CD14-positive monocyte (primary cell): ENCODE results near the gene NTN3. TPM values are rescaled to one million over a fixed set of nuclear protein-coding genes. Genes with fewer than 3 reads are reported as not detected.
"Not testable (repeated sequence)": the region's sequence is repeated elsewhere in the genome, so short reads cannot be mapped to it uniquely, and the experiment has no call there.

Source experiments
- DNase-seq, 3 donors: peaks; one replicate each; pipeline ENCODE4 v3.0.0-alpha.2; 2011 to 2022
- H2AFZ ChIP-seq: 2 replicates; pipeline ENCODE4 v1.6.0; 2012; ENCODE audit warnings: mild to moderate bottlenecking, low read depth, low read length, inconsistent platforms; ENCODE audit not compliant: insufficient read depth, poor library complexity, severe bottlenecking
- H3K27ac ChIP-seq, 2 donors: 1 replicate in 1 of 2; 2 replicates in 1 of 2; pipeline ENCODE4 v1.5.1; 2012 to 2013; ENCODE audit warnings: low read length in 2 of 2, control low read depth in 1 of 2, inconsistent platforms in 1 of 2, low read depth in 1 of 2, mild to moderate bottlenecking in 1 of 2
- H3K27me3 ChIP-seq, 2 donors: one replicate each; pipeline versions ENCODE4 v1.6.0 to v1.6.1; 2011 to 2013; ENCODE audit warnings: low read length in 2 of 2; ENCODE audit not compliant: control insufficient read depth in 2 of 2, insufficient read depth in 2 of 2
- H3K36me3 ChIP-seq, 2 donors: replicated peaks in 1 of 2; 1 replicate in 1 of 2; 2 replicates in 1 of 2; pipeline versions ENCODE4 v1.5.1 to v1.6.1; 2012 to 2013; ENCODE audit warnings: low read length in 2 of 2, control low read depth in 1 of 2, inconsistent platforms in 1 of 2, mild to moderate bottlenecking in 1 of 2; ENCODE audit not compliant: insufficient read depth in 2 of 2, control insufficient read depth in 1 of 2
- H3K4me1 ChIP-seq, 2 donors: 1 replicate in 1 of 2; 2 replicates in 1 of 2; pipeline versions ENCODE4 v1.5.1 to v1.6.1; 2012 to 2013; ENCODE audit warnings: low read length in 2 of 2, control low read depth in 1 of 2, inconsistent platforms in 1 of 2, mild to moderate bottlenecking in 1 of 2, moderate library complexity in 1 of 2; ENCODE audit not compliant: insufficient read depth in 2 of 2, control insufficient read depth in 1 of 2
- H3K4me2 ChIP-seq: replicated peaks from 2 replicates; pipeline ENCODE3; 2012; ENCODE audit warnings: low read length, moderate library complexity, mild to moderate bottlenecking; ENCODE audit not compliant: poor library complexity, severe bottlenecking; ENCODE audit errors: extremely low read depth
- H3K4me3 ChIP-seq, 3 experiments: fragments of 200-600 bp in 1 of 3; sonication (generic) in 1 of 3; replicated peaks in 1 of 3; 1 replicate in 2 of 3; 2 replicates in 1 of 3; pipeline ENCODE4 v1.5.1; 2011 to 2013; ENCODE audit warnings: low read length in 3 of 3, mild to moderate bottlenecking in 3 of 3, control low read depth in 2 of 3, low read depth in 2 of 3, inconsistent platforms in 1 of 3, moderate library complexity in 1 of 3
- H3K79me2 ChIP-seq: 2 replicates; pipeline ENCODE4 v1.6.0; 2012; ENCODE audit warnings: mild to moderate bottlenecking, control low read depth, inconsistent platforms, low read length, moderate library complexity; ENCODE audit not compliant: insufficient read depth
- H3K9ac ChIP-seq: 2 replicates; pipeline ENCODE4 v1.6.0; 2017; ENCODE audit warnings: low read length, mild to moderate bottlenecking; ENCODE audit not compliant: insufficient read depth, poor library complexity, severe bottlenecking
- H3K9me3 ChIP-seq, 2 donors: replicated peaks in 1 of 2; 1 replicate in 1 of 2; 2 replicates in 1 of 2; pipeline versions ENCODE4 v1.5.1 to v1.6.1; 2012 to 2013; ENCODE audit warnings: low read length in 2 of 2, control low read depth in 1 of 2; ENCODE audit not compliant: control insufficient read depth in 1 of 2, insufficient read depth in 1 of 2
- H4K20me1 ChIP-seq: 2 replicates; pipeline ENCODE4 v1.6.0; 2012; ENCODE audit warnings: mild to moderate bottlenecking, low read length, control low read depth, moderate library complexity; ENCODE audit not compliant: insufficient read depth
- H3K27ac Mint-ChIP-seq, 7 donors: one replicate each; pipeline ENCODE4 v1.8.0; 2020; ENCODE audit warnings: mild to moderate bottlenecking in 7 of 7, mixed read lengths in 7 of 7, moderate library complexity in 6 of 7, inconsistent platforms in 2 of 7
- H3K27me3 Mint-ChIP-seq, 3 donors: one replicate each; pipeline ENCODE4 v1.8.0; 2021 to 2022; ENCODE audit warnings: low read depth in 3 of 3, mild to moderate bottlenecking in 3 of 3, mixed read lengths in 3 of 3, moderate library complexity in 3 of 3, inconsistent platforms in 1 of 3
- H3K36me3 Mint-ChIP-seq, 2 donors: one replicate each; pipeline ENCODE4 v1.8.0; 2020; ENCODE audit warnings: mixed read lengths in 2 of 2, inconsistent platforms in 1 of 2, mild to moderate bottlenecking in 1 of 2
- H3K4me1 Mint-ChIP-seq: one replicate; pipeline ENCODE4 v1.8.0; 2020; ENCODE audit warnings: mild to moderate bottlenecking, mixed read lengths
- H3K4me3 Mint-ChIP-seq, 2 donors: one replicate each; pipeline ENCODE4 v1.8.0; 2020; ENCODE audit warnings: mild to moderate bottlenecking in 2 of 2, mixed read lengths in 2 of 2, moderate library complexity in 1 of 2
- H3K9me3 Mint-ChIP-seq, 7 donors: one replicate each; pipeline ENCODE4 v1.8.0; 2020 to 2022; ENCODE audit warnings: mixed read lengths in 7 of 7, mild to moderate bottlenecking in 6 of 7, moderate library complexity in 6 of 7, inconsistent platforms in 2 of 7
- WGBS: methylation state at CpG from one replicate; pipeline ENCODE4 v1.1.5; 2013; ENCODE audit warnings: missing lambda C conversion rate; ENCODE audit not compliant: insufficient coverage; 5-methylcytosine and 5-hydroxymethylcytosine counted together
- intact Hi-C, 2 donors: fragments of 100-400 bp; cut with micrococcal nuclease; formaldehyde crosslinking; loops; one replicate each; pipeline versions ENCODE4 v1.15.0 to v1.15.1; 2023
- polyA plus RNA-seq, 3 donors: library from polyadenylated mRNA; depleted of rRNA in 1 of 3; unstranded in 2 of 3; stranded (reverse) in 1 of 3; fragments of 300-500 nt in 2 of 3; fragments of >200 nt in 1 of 3; fragmentation: Illumina TruSeq in 2 of 3; gene quantifications; 1 replicate in 2 of 3; 2 replicates in 1 of 3; pipeline ENCODE4 v1.2.3, GENCODE V29; 2012 to 2021
- TF ChIP-seq, protein P1 (sequence below): fragments of 200-600 bp; IDR thresholded peaks from one replicate; pipeline ENCODE4 v1.8.0; 2022; ENCODE audit warnings: antibody characterized with exemption, mild to moderate bottlenecking

Gene NTN3
- polyA plus RNA-seq, 3 donors = not detected

DNA sequence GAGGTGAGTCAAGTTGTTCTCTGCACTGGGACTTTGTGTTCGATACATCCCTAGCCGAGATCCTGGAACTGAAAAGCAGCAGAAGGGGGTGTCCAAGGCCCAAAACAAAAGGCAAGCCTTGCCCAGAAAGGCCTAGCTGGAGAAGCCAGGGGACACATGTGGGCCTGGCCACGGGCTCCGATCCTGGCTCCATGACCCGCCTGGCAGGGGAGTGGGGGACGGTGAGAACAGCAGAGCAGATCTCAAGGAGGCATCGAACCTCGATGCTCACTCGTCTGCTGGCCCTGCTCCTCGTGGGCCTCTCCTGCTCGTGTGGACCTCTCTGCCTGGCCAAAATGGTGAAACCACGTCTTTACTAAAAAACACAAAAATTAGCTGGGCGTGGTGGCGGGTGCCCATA is 33.0 kb upstream of the NTN3 start:
- H3K36me3 ChIP-seq = peaks cover 34 to 64% of the 10 kb centered on the region in 2 donors
- no peaks in the 10 kb centered on the region for H3K4me1 Mint-ChIP-seq
- H3K27ac Mint-ChIP-seq = no peak overlapping the region
- H3K79me2 ChIP-seq = peaks cover 16% of the 10 kb centered on the region
- no peaks in the 10 kb centered on the region for H3K27me3 Mint-ChIP-seq
- H3K4me2 ChIP-seq = no peak overlapping the region
- no peak overlapping the region for H3K4me3 ChIP-seq
- no peak overlapping the region for H3K4me3 Mint-ChIP-seq
- H4K20me1 ChIP-seq = no peaks in the 10 kb centered on the region
- no peak overlapping the region for H2AFZ ChIP-seq
- TF ChIP-seq, protein P1, sequence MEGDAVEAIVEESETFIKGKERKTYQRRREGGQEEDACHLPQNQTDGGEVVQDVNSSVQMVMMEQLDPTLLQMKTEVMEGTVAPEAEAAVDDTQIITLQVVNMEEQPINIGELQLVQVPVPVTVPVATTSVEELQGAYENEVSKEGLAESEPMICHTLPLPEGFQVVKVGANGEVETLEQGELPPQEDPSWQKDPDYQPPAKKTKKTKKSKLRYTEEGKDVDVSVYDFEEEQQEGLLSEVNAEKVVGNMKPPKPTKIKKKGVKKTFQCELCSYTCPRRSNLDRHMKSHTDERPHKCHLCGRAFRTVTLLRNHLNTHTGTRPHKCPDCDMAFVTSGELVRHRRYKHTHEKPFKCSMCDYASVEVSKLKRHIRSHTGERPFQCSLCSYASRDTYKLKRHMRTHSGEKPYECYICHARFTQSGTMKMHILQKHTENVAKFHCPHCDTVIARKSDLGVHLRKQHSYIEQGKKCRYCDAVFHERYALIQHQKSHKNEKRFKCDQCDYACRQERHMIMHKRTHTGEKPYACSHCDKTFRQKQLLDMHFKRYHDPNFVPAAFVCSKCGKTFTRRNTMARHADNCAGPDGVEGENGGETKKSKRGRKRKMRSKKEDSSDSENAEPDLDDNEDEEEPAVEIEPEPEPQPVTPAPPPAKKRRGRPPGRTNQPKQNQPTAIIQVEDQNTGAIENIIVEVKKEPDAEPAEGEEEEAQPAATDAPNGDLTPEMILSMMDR = no peak
- no peak overlapping the region for H3K27ac ChIP-seq
- no peaks in the 10 kb centered on the region for H3K4me1 ChIP-seq
- no peaks in the 10 kb centered on the region for H3K27me3 ChIP-seq
- peaks cover 57 to 74% of the 10 kb centered on the region in 2 donors for H3K36me3 Mint-ChIP-seq
- H3K9me3 ChIP-seq = no peaks in the 10 kb centered on the region
- WGBS = 98% methylated on average over 14 of the region's 14 CpGs
- DNase-seq = no peak
- H3K9me3 Mint-ChIP-seq = no peaks in the 10 kb centered on the region
- intact Hi-C loops = loop anchor here in 1 of 2 donors (10.0 kb wide), 1 partner anchor 67 kb away; no protein-coding TSS in a partner anchor
- no peak overlapping the region for H3K9ac ChIP-seq

DNA sequence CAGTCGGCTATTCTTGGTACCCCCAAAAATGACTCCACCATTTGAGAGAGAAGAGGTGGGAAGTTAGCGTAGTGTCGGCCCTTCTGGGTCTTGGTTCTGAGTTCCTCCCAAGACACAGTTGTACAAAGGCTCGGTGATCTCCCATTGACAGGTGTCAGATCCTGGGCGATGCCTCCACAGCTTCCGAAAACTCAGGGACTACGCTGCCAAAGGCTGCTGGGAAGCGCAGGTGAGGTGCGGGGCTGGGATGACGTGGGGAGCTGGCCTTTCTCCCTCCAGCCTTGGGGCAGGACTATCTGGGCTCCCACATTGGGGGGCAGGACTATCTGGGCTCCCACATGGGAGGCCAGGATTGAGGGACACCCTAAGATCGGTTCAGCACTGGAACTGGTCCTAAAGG is 31.5 kb upstream of the NTN3 start:
- H3K4me1 ChIP-seq = no peaks in the 10 kb centered on the region
- no peaks in the 10 kb centered on the region for H3K27me3 Mint-ChIP-seq
- H3K36me3 Mint-ChIP-seq = peaks cover 59 to 81% of the 10 kb centered on the region in 2 donors
- no peak overlapping the region for H3K4me3 ChIP-seq
- no peak overlapping the region for H2AFZ ChIP-seq
- H3K4me1 Mint-ChIP-seq = no peaks in the 10 kb centered on the region
- TF ChIP-seq, protein P1 = no peak
- H3K4me3 Mint-ChIP-seq = no peak overlapping the region
- H3K27ac ChIP-seq = peak overlapping the region in 1 of 2 donors; percentile 31
- no peak for DNase-seq
- H3K9ac ChIP-seq = no peak overlapping the region
- no peaks in the 10 kb centered on the region for H3K9me3 Mint-ChIP-seq
- peaks cover 35 to 70% of the 10 kb centered on the region in 2 donors for H3K36me3 ChIP-seq
- 99% methylated on average over 10 of the region's 11 CpGs for WGBS
- H4K20me1 ChIP-seq = no peaks in the 10 kb centered on the region
- H3K27me3 ChIP-seq = no peaks in the 10 kb centered on the region
- H3K79me2 ChIP-seq = peaks cover 7% of the 10 kb centered on the region
- intact Hi-C loops = loop anchor here in 1 of 2 donors (10.0 kb wide), 1 partner anchor 65 kb away; no protein-coding TSS in a partner anchor
- H3K27ac Mint-ChIP-seq = peak overlapping the region in 3 of 7 donors; percentile 37 to 85 (median 78)
- no peak overlapping the region for H3K4me2 ChIP-seq
- no peaks in the 10 kb centered on the region for H3K9me3 ChIP-seq

DNA sequence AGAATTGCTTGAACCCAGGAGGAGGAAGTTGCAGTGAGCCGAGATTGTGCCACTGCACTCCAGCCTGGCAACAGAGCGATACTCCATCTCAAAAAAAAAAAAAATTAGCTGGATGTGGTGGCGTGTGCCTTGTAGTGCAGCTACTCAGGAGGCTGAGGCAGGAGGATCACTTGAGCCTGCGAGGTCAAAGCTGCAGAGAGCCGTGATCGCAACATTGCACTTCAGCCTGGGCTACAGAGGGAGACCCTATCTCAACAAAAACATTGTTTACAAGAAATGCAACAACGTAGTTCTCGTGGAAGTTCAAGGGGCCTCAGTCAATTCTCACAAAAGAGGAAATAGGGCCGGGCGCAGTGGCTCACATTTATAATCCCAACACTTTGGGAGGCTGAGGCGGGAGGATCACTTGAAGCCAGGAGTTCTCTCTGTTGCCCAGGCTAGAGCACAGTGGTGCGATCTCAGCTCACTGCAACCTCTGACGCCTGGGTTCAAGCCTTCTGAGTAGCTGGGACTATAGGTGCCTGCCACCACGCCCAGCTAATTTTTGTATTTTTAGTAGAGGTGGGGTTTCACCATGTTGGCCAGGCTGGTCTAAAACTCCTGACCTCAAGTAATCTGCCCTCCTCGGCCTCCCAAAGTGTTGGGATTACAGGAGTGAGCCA is 29.8 kb upstream of the NTN3 start:
- WGBS = 91% methylated on average over 8 of the region's 15 CpGs
- peak overlapping the region in 3 of 7 donors; percentile 38 to 53 (median 50) for H3K27ac Mint-ChIP-seq

More for the DNA sequence above, 29.8 kb upstream of the NTN3 start:
- H3K4me3 Mint-ChIP-seq, H2AFZ ChIP-seq, H3K4me2 ChIP-seq, H3K9me3 ChIP-seq, intact Hi-C loops, H3K4me1 Mint-ChIP-seq, H3K27me3 Mint-ChIP-seq, H3K79me2 ChIP-seq, H3K9me3 Mint-ChIP-seq, DNase-seq, H3K4me1 ChIP-seq, H3K4me3 ChIP-seq, H3K27ac ChIP-seq, H3K9ac ChIP-seq, H3K27me3 ChIP-seq, H4K20me1 ChIP-seq: not testable (repeated sequence)
- peaks cover 66 to 84% of the 10 kb centered on the region in 2 donors for H3K36me3 Mint-ChIP-seq
- peaks cover 43 to 78% of the 10 kb centered on the region in 2 donors for H3K36me3 ChIP-seq
